ENCODE data around the gene PANK4. TPM values are rescaled to one million over a fixed set of nuclear protein-coding genes. Genes with fewer than 3 reads are reported as not detected.
A peak's percentile ranks its signal among the peaks of the same experiment; 100 is the strongest.

PANK4 gene
- total RNA-seq, 1 donor from 2014 or later: 26.3 TPM

GRCh38 chr1:2545754-2546514 is 19.5 kb upstream of the PANK4 start:
- peak overlapping the region; percentile 46 for H3K4me3 ChIP-seq (ENCODE audit: insufficient read depth, low read depth, low read length)
- H3K9ac ChIP-seq (ENCODE audit: low read length): peak overlapping the region; percentile 62
- no peaks in the 10 kb centered on the region for H3K36me3 Mint-ChIP-seq (ENCODE audit: low read depth, unreplicated experiment)
- peak overlapping the region; percentile 6 for H3K27ac ChIP-seq (ENCODE audit: low read depth, low read length)
- H3K27me3 ChIP-seq (ENCODE audit: insufficient read depth, low read length): no peaks in the 10 kb centered on the region
- peaks cover 37% of the 10 kb centered on the region for H3K4me1 ChIP-seq (ENCODE audit: insufficient read depth, low read length)
- FAIRE-seq (no peak), DNase-seq (ENCODE audit: low read depth) (peak; percentile 34)
- no peak overlapping the region for H3K4me3 Mint-ChIP-seq (ENCODE audit: unreplicated experiment)
- TF ChIP-seq CTCF (IDR thresholded peaks at IDR 0.05; ENCODE audit: insufficient read depth, low read depth, low read length) (no peak), EZH2 (IDR thresholded peaks at IDR 0.05; ENCODE audit: insufficient read depth, low read length) (no peak)
- H3K9me3 Mint-ChIP-seq (ENCODE audit: unreplicated experiment): no peaks in the 10 kb centered on the region
- no peaks in the 10 kb centered on the region for H4K20me1 ChIP-seq (ENCODE audit: insufficient read depth, low read length)
- no peaks in the 10 kb centered on the region for H3K9me3 ChIP-seq (ENCODE audit: insufficient read depth, low read depth, low read length)
- peaks cover 7% of the 10 kb centered on the region for H3K27me3 Mint-ChIP-seq (ENCODE audit: low read depth, unreplicated experiment)
- H3K27ac Mint-ChIP-seq (ENCODE audit: unreplicated experiment): no peak overlapping the region
- no peaks in the 10 kb centered on the region for H3K36me3 ChIP-seq (ENCODE audit: insufficient read depth, low read length)
- no peaks in the 10 kb centered on the region for H3K4me1 Mint-ChIP-seq (ENCODE audit: low read depth, unreplicated experiment)
- H3K79me2 ChIP-seq (ENCODE audit: insufficient read depth, low read length): no peaks in the 10 kb centered on the region
- peak overlapping the region; percentile 85 for H3K4me2 ChIP-seq (ENCODE audit: low read length)
- H2AFZ ChIP-seq (ENCODE audit: low read depth, low read length): peak overlapping the region; percentile 61

- Histone ChIP-seq H3K79me2 (ENCODE audit: insufficient read depth, low read length) (no peaks in the 10 kb centered on the region), H3K9me3 (ENCODE audit: insufficient read depth, low read depth, low read length) (no peaks in the 10 kb centered on the region), H4K20me1 (ENCODE audit: insufficient read depth, low read length) (no peaks in the 10 kb centered on the region), H3K9ac (ENCODE audit: low read length) (peak overlapping the region; percentile 20), H3K36me3 (ENCODE audit: insufficient read depth, low read length) (no peaks in the 10 kb centered on the region), H2AFZ (ENCODE audit: low read depth, low read length) (no peak overlapping the region), H3K27me3 (ENCODE audit: insufficient read depth, low read length) (peaks cover 2% of the 10 kb centered on the region), H3K4me2 (ENCODE audit: low read length) (no peak overlapping the region), H3K4me1 (ENCODE audit: insufficient read depth, low read length) (peaks cover 37% of the 10 kb centered on the region), H3K4me3 (ENCODE audit: insufficient read depth, low read depth, low read length) (no peak overlapping the region), H3K27ac (ENCODE audit: low read depth, low read length) (no peak overlapping the region)
- no peak overlapping the region for H3K27ac Mint-ChIP-seq (ENCODE audit: unreplicated experiment)
- H3K9me3 Mint-ChIP-seq (ENCODE audit: unreplicated experiment): no peaks in the 10 kb centered on the region
- peaks cover 4% of the 10 kb centered on the region for H3K27me3 Mint-ChIP-seq (ENCODE audit: low read depth, unreplicated experiment)
- TF ChIP-seq EZH2 (IDR thresholded peaks at IDR 0.05; ENCODE audit: insufficient read depth, low read length): no peak
- no peak for TF ChIP-seq CTCF (IDR thresholded peaks at IDR 0.05; ENCODE audit: insufficient read depth, low read depth, low read length)
- no peak for FAIRE-seq
- H3K4me3 Mint-ChIP-seq (ENCODE audit: unreplicated experiment): no peak overlapping the region
- no peak for DNase-seq (ENCODE audit: low read depth)
- no peaks in the 10 kb centered on the region for H3K36me3 Mint-ChIP-seq (ENCODE audit: low read depth, unreplicated experiment)
- H3K4me1 Mint-ChIP-seq (ENCODE audit: low read depth, unreplicated experiment): no peaks in the 10 kb centered on the region
Measured at GRCh38 chr1:2544875-2545640, 18.7 kb upstream of the PANK4 start.
